Activated naive CD8-positive, alpha-beta T cell (primary cell): ENCODE results near the gene SUCLA2.

Experiments used
- H3K27ac Mint-ChIP-seq: one replicate; pipeline ENCODE4 v1.8.0; 2021; ENCODE audit warnings: mixed read lengths
- H3K27me3 Mint-ChIP-seq: one replicate; pipeline ENCODE4 v1.8.0; 2021; ENCODE audit warnings: mixed read lengths
- H3K36me3 Mint-ChIP-seq: one replicate; pipeline ENCODE4 v1.8.0; 2021; ENCODE audit warnings: mixed read lengths
- H3K4me1 Mint-ChIP-seq: one replicate; pipeline ENCODE4 v1.8.0; 2021; ENCODE audit warnings: low read depth, mixed read lengths
- H3K4me3 Mint-ChIP-seq: one replicate; pipeline ENCODE4 v1.8.0; 2021; ENCODE audit warnings: mild to moderate bottlenecking, mixed read lengths
- H3K9me3 Mint-ChIP-seq: one replicate; pipeline ENCODE4 v1.8.0; 2021; ENCODE audit warnings: low read depth, mixed read lengths

The SUCLA2 gene

DNA sequence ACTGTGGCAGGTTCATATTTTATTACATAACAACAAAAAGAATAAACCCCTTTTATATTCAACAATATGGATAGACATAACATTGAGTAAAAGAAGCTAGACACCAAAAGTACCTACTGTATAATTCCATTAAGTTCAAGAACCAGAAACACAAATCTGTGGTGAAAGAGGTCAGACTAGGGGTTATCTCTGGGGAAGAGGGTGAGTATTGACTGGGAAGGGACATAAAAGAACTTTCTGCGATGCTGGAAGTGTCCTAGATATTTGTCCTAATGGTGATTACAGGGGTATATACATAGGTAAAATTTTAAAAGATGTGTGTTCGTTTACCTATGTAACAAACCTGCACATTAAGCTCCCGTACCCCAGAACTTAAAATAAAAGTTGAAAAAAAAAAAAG lies 103.0 kb downstream of the SUCLA2 start:
- Mint-ChIP-seq H3K27ac (no peak overlapping the region), H3K9me3 (no peaks in the 10 kb centered on the region), H3K27me3 (no peaks in the 10 kb centered on the region), H3K4me3 (no peak overlapping the region), H3K36me3 (peaks cover 17% of the 10 kb centered on the region), H3K4me1 (no peaks in the 10 kb centered on the region)

DNA sequence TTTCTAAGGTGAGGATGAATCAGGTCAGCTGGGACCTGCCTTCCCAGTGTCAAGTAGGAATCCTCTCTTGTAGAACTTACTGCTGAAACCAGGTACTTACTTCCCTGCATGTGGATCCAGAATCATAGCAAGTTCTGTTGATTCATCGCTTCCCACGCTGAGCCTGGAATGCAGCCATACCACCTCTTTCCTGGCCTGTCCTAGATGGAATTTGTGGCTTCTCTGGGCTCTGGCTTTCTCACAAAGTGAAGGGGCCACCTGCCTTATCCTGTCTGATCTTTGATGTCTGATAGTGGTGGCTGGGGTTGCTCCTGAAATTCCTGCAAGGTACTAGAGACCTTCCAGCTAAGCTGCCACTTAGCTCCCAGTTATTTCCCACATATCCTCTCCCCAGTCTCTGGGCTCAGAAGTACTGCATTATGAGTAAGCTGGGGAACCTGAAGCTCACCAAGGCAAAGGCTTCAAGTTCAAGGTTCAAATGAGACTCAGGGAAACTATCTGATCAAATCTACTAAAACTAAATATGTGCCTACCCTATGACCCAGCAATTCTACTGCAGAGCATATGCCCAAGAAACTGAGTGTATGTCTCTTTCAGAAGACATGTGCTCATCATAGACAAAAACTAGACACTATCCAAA lies 103.5 kb downstream of the SUCLA2 start:
- H3K36me3 Mint-ChIP-seq, result peaks cover 15% of the 10 kb centered on the region
- no peaks in the 10 kb centered on the region for H3K27me3 Mint-ChIP-seq
- no peaks in the 10 kb centered on the region for H3K9me3 Mint-ChIP-seq
- no peak overlapping the region for H3K27ac Mint-ChIP-seq
- H3K4me3 Mint-ChIP-seq, result no peak overlapping the region
- H3K4me1 Mint-ChIP-seq, result no peaks in the 10 kb centered on the region

DNA sequence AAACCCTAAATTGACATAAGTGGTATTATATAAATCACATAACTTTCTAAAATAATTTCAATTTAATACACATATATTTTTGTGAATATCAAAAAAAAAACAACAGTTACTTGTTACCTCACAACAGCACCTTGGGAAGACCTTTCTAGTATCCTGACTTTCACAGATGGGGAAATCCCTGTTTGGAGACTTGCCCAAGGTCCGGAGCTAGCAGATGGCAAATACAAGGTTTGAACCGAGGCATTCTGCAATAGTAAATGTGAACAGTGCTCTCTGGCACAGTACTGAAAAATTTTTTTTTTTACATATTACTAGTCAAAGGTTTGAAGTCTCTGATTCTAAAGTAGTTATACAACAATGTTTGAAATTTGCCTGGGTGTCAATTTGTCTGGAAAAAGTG lies 104.5 kb downstream of the SUCLA2 start:
- H3K4me1 Mint-ChIP-seq, result no peaks in the 10 kb centered on the region

DNA sequence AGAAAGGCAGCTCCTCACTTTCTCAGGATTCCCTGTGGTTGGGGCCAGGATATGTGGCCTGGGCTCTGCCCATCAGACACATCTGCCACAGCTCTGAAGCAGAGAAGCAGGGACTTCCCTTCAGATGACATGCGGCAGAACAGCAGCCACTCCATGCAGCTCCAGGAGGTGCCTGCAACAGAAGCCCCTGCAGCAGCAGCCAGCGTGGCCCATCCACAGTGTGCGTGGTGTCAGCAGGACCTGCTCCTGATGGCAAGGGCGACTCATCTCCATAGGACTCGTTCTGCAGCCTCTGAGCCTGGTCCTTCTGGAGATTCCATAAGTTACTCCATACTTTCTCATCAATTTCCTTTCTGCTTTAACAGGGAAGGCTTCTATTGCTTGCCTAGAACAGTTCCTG lies 105.0 kb downstream of the SUCLA2 start:
- peaks cover 13% of the 10 kb centered on the region for H3K36me3 Mint-ChIP-seq
- H3K27ac Mint-ChIP-seq, result no peak overlapping the region
- H3K4me3 Mint-ChIP-seq, result no peak overlapping the region
- no peaks in the 10 kb centered on the region for H3K27me3 Mint-ChIP-seq
- H3K9me3 Mint-ChIP-seq, result no peaks in the 10 kb centered on the region
- no peaks in the 10 kb centered on the region for H3K4me1 Mint-ChIP-seq

More for the DNA sequence above, 104.5 kb downstream of the SUCLA2 start:
- H3K4me3 Mint-ChIP-seq, result no peak overlapping the region
- H3K27ac Mint-ChIP-seq, result no peak overlapping the region
- H3K27me3 Mint-ChIP-seq, result no peaks in the 10 kb centered on the region
- peaks cover 13% of the 10 kb centered on the region for H3K36me3 Mint-ChIP-seq
- no peaks in the 10 kb centered on the region for H3K9me3 Mint-ChIP-seq

DNA sequence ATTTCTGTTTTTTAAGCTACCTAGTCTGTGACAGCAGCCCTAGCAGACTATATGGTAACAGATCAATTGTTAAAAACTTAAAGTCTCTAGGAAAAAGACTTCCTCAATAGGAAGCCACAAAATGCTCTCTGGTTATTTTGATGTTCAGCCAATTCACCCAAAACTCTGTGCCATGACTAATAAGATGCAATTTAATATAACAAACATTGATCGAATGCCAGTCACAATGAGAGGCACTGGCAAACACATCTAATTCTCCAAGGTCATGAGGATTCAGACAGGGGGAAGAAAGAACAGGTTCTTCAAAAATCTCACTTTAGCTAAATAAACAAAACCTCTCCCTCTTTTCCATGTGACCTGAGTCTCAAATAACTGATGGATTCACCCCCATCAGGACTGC lies 107.5 kb downstream of the SUCLA2 start:
- H3K27me3 Mint-ChIP-seq, result no peaks in the 10 kb centered on the region
- H3K36me3 Mint-ChIP-seq, result peaks cover 2% of the 10 kb centered on the region
- H3K27ac Mint-ChIP-seq, result no peak overlapping the region
- peaks cover 10% of the 10 kb centered on the region for H3K4me1 Mint-ChIP-seq
- no peak overlapping the region for H3K4me3 Mint-ChIP-seq
- no peaks in the 10 kb centered on the region for H3K9me3 Mint-ChIP-seq
